Kidney (tissue), 14 donors: Measurements from ENCODE around the gene GPX2. TPM values are rescaled to one million over a fixed set of nuclear protein-coding genes. Genes with fewer than 3 reads are reported as not detected.
A peak's percentile ranks its signal among the peaks of the same experiment; 100 is the strongest.

Experiments used
- DNase-seq, 5 donors: peaks; one replicate each; pipeline ENCODE4 v3.0.0-alpha.2; 2013 to 2020
- FAIRE-seq: peaks from 2 replicates; lab custom pipeline; 2012; peaks lifted over from hg19 to GRCh38; lab: Jason Lieb, UNC
- H3K27ac ChIP-seq, 2 donors: one replicate each; pipeline ENCODE4 v1.7.0; 2013; ENCODE audit warnings: low read depth in 2 of 2, low read length in 2 of 2, inconsistent platforms in 1 of 2
- H3K27me3 ChIP-seq: one replicate; pipeline ENCODE4 v1.7.1; 2013; ENCODE audit warnings: low read length, inconsistent platforms; ENCODE audit not compliant: control insufficient read depth, insufficient read depth
- H3K36me3 ChIP-seq, 3 donors: one replicate each; pipeline versions ENCODE4 v1.7.0 to v1.7.1; 2013; ENCODE audit warnings: low read length in 3 of 3, control low read depth in 1 of 3, inconsistent platforms in 1 of 3; ENCODE audit not compliant: insufficient read depth in 3 of 3, control insufficient read depth in 2 of 3
- H3K4me1 ChIP-seq, 3 donors: one replicate each; pipeline versions ENCODE4 v1.7.0 to v1.7.1; 2013; ENCODE audit warnings: low read length in 3 of 3, inconsistent platforms in 1 of 3, low read depth in 1 of 3; ENCODE audit not compliant: control insufficient read depth in 2 of 3, insufficient read depth in 2 of 3
- H3K4me3 ChIP-seq, 3 donors: one replicate each; pipeline versions ENCODE4 v1.7.0 to v1.8.1; 2013; ENCODE audit warnings: low read length in 3 of 3, control low read depth in 1 of 3, inconsistent platforms in 1 of 3
- H3K9ac ChIP-seq, 3 donors: one replicate each; pipeline versions ENCODE4 v1.7.0 to v1.7.1; 2013; ENCODE audit warnings: low read length in 3 of 3, control low read depth in 1 of 3, inconsistent platforms in 1 of 3
- H3K9me3 ChIP-seq, 3 donors: one replicate each; pipeline versions ENCODE4 v1.7.0 to v1.7.1; 2013; ENCODE audit warnings: low read length in 3 of 3, control low read depth in 1 of 3, inconsistent platforms in 1 of 3; ENCODE audit not compliant: control insufficient read depth in 2 of 3, insufficient read depth in 1 of 3
- CTCF ChIP-seq: IDR thresholded peaks from 3 replicates; pipeline ENCODE4 v1.5.1; 2012; ENCODE audit warnings: mild to moderate bottlenecking, moderate library complexity, borderline replicate concordance; ENCODE audit not compliant: insufficient read depth; ENCODE audit errors: extremely low read depth
- intact Hi-C: fragments of 100-400 bp; cut with DNase I; formaldehyde crosslinking; loops from one replicate; pipeline ENCODE4 v1.11.1; 2022
- polyA plus RNA-seq: library from polyadenylated mRNA; stranded (reverse); fragments of 350-450 nt; fragmentation: Illumina TruSeq; extraction: RNeasy Lipid Tissue Mini Kit (QIAGEN cat#74804); gene quantifications from one replicate; pipeline ENCODE4 v1.2.3, GENCODE V29; 2014; ENCODE audit warnings: low read depth, low replicate concordance; ENCODE audit not compliant: insufficient read depth
- total RNA-seq: library from RNA; stranded (reverse); fragmentation: NEBNext Ultra II Directional; extraction: Animal tissue kit (Norgen Biotek cat#: 25700); gene quantifications from one replicate; pipeline ENCODE4 v1.2.1, GENCODE V29; 2021
- donor health status: control.
- donor health status: control.
- donor health status: control.
- donor health status: control.
- donor health status: control.
- donor health status: DM: yes; HTN: yes; CAD: no.
- donor health status: Normal renal cell carcinoma (clear cell type).

The GPX2 gene
- total and polyA plus RNA-seq, 2 donors from 2014 or later: 8.4 to 60.0 TPM

GRCh38 chr14:64938972-64939816 lies 3.4 kb downstream of the GPX2 start:
- Histone ChIP-seq H3K27ac (peak overlapping the region; percentile 58 to 73), H3K27me3 (no peaks in the 10 kb centered on the region), H3K9me3 (no peaks in the 10 kb centered on the region), H3K36me3 (peaks cover 0 to 4% (median 0%) of the 10 kb centered on the region in 3 donors), H3K9ac (no peak overlapping the region), H3K4me1 (peaks cover 0 to 28% (median 19%) of the 10 kb centered on the region in 3 donors), H3K4me3 (no peak overlapping the region)
- intact Hi-C loops: no loop called here
- no peak for TF ChIP-seq CTCF
- DNase-seq (peak in 1 of 5 donors; percentile 45), FAIRE-seq (no peak)

DNA sequence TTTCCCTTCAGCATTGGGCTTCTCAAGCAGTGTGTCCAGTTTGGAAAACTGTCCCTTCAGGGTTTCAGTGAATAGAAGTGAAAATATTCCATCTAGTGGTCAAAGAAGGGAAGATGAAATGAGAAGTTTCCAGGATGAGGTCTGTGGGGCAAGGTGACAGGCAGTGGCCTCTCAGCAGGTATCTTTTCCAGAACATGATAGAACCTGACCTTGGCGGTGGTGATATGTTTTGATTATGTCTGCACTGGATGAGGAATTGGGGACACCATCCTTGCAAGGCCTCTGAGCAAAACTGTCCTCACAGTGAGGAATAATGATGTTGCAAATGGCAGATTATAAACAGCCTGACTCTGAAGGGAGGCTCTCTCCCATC lies 4.7 kb downstream of the GPX2 start:
- DNase-seq: peak in 1 of 5 donors; percentile 39
- peaks cover 0 to 9% (median 4%) of the 10 kb centered on the region in 3 donors for H3K36me3 ChIP-seq
- peak overlapping the region; percentile 38 to 71 for H3K27ac ChIP-seq
- H3K9ac ChIP-seq: no peak overlapping the region
- H3K4me3 ChIP-seq: no peak overlapping the region
- H3K27me3 ChIP-seq: no peaks in the 10 kb centered on the region
- TF ChIP-seq CTCF: peak; percentile 50
- intact Hi-C loops: no loop called here
- no peak for FAIRE-seq
- no peaks in the 10 kb centered on the region for H3K9me3 ChIP-seq
- peaks cover 0 to 28% (median 19%) of the 10 kb centered on the region in 3 donors for H3K4me1 ChIP-seq

DNA sequence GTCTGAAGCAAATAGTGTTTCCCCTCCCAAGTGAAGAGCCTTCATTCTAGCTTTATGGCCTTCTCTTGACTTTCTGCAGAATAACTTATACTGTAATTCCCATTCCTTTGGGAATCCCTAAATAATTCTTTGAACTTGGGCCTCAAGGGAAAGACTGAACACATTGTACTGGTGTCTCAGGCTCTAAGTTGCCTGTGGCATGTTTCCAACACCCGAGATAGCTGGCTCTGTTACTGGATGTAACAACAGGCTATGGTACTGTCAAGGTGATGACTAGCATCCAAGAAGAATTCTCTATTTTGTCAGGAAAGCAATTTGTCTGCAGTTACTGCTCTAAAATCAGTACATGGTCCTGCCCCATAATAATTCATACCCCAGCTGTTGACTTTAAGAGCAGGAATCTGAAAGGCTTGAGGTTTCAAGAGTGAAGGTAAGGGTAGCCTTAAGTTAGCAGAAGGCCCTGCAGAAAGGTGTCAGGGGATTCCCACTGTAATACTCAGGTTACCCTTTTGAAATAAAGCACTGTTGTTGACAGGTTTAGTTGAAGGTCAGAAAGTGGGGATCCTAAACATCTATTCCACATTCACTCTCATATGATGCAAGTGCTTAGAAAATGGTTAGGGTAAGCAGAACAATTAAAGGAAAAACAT lies 5.2 kb downstream of the GPX2 start:
- DNase-seq: peak in 1 of 5 donors; percentile 34

More for the DNA sequence above, 5.2 kb downstream of the GPX2 start:
- H3K4me3 ChIP-seq: no peak overlapping the region
- intact Hi-C loops: no loop called here
- H3K9ac ChIP-seq: peak overlapping the region in 1 of 3 donors; percentile 23
- no peaks in the 10 kb centered on the region for H3K9me3 ChIP-seq
- H3K4me1 ChIP-seq: peaks cover 0 to 28% (median 19%) of the 10 kb centered on the region in 3 donors
- peak overlapping the region in 1 of 2 donors; percentile 71 for H3K27ac ChIP-seq
- peaks cover 0 to 11% (median 5%) of the 10 kb centered on the region in 3 donors for H3K36me3 ChIP-seq
- FAIRE-seq: no peak
- no peaks in the 10 kb centered on the region for H3K27me3 ChIP-seq
- TF ChIP-seq CTCF: no peak
